GM21619 (cell line): ENCODE measurements around the gene C10orf90.

Experiments
- ATAC-seq: cut with Tn5 transposase; IDR thresholded peaks from one replicate; pipeline ENCODE4 v1.9.1; 2021; ENCODE audit not compliant: unreplicated experiment

The C10orf90 gene

GRCh38 chr10:126469692-126470091, 200.8 kb downstream of the C10orf90 start:
- no peak for ATAC-seq

- ATAC-seq: no peak
Measured at GRCh38 chr10:126468876-126469643, 201.4 kb downstream of the C10orf90 start.

GRCh38 chr10:126468467-126468866, 202.0 kb downstream of the C10orf90 start:
- no peak for ATAC-seq

- no peak for ATAC-seq
Measured at GRCh38 chr10:126465771-126466170, 204.7 kb downstream of the C10orf90 start.

- no peak for ATAC-seq
Measured at GRCh38 chr10:126463286-126463685, 207.2 kb downstream of the C10orf90 start.

GRCh38 chr10:126461289-126461940, 209.1 kb downstream of the C10orf90 start:
- ATAC-seq: no peak

- ATAC-seq: no peak
Measured at GRCh38 chr10:126459878-126460481, 210.5 kb downstream of the C10orf90 start.

GRCh38 chr10:126459032-126459831, 211.3 kb downstream of the C10orf90 start:
- no peak for ATAC-seq

- ATAC-seq: no peak
Measured at GRCh38 chr10:126458466-126458865, 212.0 kb downstream of the C10orf90 start.

- ATAC-seq: no peak
Measured at GRCh38 chr10:126456632-126457031, 213.9 kb downstream of the C10orf90 start.

GRCh38 chr10:126455766-126456405, 214.6 kb downstream of the C10orf90 start:
- ATAC-seq: no peak

- no peak for ATAC-seq
Measured at GRCh38 chr10:126455036-126455765, 215.3 kb downstream of the C10orf90 start.

- ATAC-seq: no peak
Measured at GRCh38 chr10:126454045-126454751, 216.3 kb downstream of the C10orf90 start.

- no peak for ATAC-seq
Measured at GRCh38 chr10:126452245-126452644, 218.2 kb downstream of the C10orf90 start.

GRCh38 chr10:126448091-126448490, 222.4 kb downstream of the C10orf90 start:
- no peak for ATAC-seq

GRCh38 chr10:126439942-126440341, 230.6 kb downstream of the C10orf90 start:
- no peak for ATAC-seq

GRCh38 chr10:126438407-126438783, 232.1 kb downstream of the C10orf90 start:
- no peak for ATAC-seq

GRCh38 chr10:126437635-126438406, 232.7 kb downstream of the C10orf90 start:
- no peak for ATAC-seq

GRCh38 chr10:126434235-126434634, 236.3 kb downstream of the C10orf90 start:
- no peak for ATAC-seq
